Omental fat pad (tissue), 4 donors: ENCODE data around the gene TMC2. TPM values are rescaled to one million over a fixed set of nuclear protein-coding genes. Genes with fewer than 3 reads are reported as not detected.

Experiments used
- ATAC-seq: fragments of 150-250 bp; one replicate; pipeline ENCODE4 v1.9.1; 2016; ENCODE audit warnings: mild to moderate bottlenecking, moderate library complexity; ENCODE audit not compliant: low FRiP score
- DNase-seq: peaks from one replicate; pipeline ENCODE4 v3.0.0-alpha.2; 2019; ENCODE audit warnings: low spot score
- total RNA-seq, 4 donors: library from RNA; depleted of rRNA; stranded (reverse); fragments of >200 nt; gene quantifications; one replicate each; pipeline ENCODE4 v1.1.0, GENCODE V29; 2016
- TF ChIP-seq, protein P1 (sequence below), 3 donors: fragments of 450-650 bp; IDR thresholded peaks; one replicate each; pipeline ENCODE4 v1.5.1; 2016 to 2017; ENCODE audit warnings: antibody characterized with exemption in 3 of 3, mild to moderate bottlenecking in 3 of 3, moderate library complexity in 2 of 3

TMC2 gene
- total RNA-seq, 4 donors from 2014 or later: 0.32 to 0.88 (median 0.53) TPM

DNA sequence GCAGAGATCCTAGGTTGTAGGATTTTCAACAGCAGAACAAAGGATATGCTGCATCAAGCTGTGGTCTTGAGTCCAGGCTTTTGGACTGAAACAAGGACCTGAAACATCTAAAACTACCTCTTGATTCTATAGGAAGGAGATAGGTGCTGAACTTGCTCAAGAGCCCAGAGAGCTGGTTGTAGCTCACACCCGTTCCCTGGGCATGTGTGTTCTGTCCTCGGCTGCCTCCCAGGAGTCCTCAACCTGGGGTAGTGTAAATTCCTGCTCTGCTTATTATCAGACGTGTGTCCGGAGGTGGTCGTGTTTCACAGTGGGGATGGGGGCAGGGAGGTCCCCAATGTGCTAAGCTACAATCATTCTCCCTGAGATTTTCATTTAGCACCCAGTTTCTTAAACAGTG, 120.9 kb downstream of the TMC2 start:
- ATAC-seq (no peak), DNase-seq (no peak)
- TF ChIP-seq, protein P1, sequence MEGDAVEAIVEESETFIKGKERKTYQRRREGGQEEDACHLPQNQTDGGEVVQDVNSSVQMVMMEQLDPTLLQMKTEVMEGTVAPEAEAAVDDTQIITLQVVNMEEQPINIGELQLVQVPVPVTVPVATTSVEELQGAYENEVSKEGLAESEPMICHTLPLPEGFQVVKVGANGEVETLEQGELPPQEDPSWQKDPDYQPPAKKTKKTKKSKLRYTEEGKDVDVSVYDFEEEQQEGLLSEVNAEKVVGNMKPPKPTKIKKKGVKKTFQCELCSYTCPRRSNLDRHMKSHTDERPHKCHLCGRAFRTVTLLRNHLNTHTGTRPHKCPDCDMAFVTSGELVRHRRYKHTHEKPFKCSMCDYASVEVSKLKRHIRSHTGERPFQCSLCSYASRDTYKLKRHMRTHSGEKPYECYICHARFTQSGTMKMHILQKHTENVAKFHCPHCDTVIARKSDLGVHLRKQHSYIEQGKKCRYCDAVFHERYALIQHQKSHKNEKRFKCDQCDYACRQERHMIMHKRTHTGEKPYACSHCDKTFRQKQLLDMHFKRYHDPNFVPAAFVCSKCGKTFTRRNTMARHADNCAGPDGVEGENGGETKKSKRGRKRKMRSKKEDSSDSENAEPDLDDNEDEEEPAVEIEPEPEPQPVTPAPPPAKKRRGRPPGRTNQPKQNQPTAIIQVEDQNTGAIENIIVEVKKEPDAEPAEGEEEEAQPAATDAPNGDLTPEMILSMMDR (IDR thresholded peaks at IDR 0.05): no peak

DNA sequence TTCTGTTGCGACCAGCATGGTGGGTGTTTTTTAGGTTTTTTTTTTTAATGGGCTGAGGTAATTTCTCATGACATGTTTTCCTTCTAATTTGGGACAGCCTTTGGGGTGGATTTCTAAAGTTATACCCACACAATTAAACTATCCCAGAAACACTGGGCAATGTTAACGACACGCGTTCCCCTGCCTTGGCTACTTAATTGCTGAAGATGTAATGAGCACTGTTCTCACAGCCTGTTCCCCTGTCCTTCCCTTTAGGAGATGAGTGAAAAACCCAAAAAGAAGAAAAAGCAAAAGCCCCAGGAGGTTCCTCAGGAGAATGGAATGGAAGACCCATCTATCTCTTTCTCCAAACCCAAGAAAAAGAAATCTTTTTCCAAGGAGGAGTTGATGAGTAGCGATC, 121.3 kb downstream of the TMC2 start:
- TF ChIP-seq, protein P1 (IDR thresholded peaks at IDR 0.05): no peak
- DNase-seq: no peak
- ATAC-seq: no peak

DNA sequence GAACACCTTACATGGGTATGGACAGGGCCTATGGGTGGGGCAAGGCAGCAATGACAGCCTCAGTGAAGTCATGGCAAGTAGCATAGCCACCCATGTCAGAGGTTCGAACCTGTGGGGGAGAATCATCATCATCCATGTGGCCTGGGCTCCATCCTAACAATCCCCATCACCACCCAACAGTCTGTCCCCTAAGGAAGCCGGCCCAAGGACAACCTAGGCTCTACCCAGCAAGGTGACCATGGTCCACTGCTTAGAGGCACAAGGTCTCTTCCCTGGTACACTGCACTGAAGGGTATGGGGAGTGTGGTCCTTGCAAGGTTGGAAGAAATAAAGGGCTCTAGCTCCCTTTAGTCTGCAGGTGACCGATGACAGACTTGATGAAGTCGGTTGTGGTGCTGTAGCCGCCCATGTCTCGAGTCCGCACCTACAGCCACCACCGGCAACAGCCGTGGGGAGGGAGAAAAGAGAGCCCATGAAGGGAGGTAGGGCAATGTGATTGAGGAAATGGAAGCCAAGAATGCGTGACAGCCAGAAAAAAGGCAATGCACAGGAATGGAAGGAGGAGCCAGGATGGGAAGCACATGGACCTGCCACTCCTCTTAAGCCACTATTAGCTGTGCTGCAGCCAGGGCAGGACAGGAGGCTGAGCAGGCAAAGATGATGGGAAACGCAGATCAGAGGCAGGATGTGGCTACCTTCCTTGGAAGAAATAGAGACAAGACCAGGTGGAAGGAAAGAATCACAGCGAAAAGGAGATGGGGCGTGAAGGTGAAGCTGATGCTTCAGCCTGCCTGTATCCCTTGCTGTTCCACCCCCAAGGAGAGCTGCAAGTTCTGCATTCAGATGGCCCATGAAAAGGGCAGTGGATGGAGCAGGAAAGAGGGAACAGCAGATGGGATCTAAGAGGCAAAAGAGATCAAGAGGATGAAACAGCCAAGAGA, 122.3 kb downstream of the TMC2 start:
- DNase-seq (no peak), ATAC-seq (no peak)
- TF ChIP-seq, protein P1 (IDR thresholded peaks at IDR 0.05): no peak

DNA sequence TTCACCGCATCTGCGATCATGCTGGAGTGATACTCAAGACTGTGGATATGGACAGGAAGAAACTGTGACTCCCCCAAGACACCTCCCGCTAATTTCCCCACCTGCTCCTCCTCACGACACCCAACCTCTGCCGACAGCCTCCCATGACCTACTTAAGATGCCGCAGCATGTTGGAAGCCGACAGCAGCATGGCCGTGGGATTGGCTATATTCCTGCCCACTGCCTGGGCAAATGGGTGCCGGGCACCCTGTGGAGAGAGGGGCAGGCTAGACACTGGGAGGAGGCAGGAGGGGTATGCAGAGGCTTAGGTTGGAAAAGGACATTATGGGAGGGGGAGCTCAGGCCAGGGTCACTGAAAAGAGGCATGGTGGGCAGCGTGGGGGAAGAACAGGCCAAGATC, 123.2 kb downstream of the TMC2 start:
- DNase-seq (no peak), ATAC-seq (no peak)
- TF ChIP-seq, protein P1 (IDR thresholded peaks at IDR 0.05): no peak

DNA sequence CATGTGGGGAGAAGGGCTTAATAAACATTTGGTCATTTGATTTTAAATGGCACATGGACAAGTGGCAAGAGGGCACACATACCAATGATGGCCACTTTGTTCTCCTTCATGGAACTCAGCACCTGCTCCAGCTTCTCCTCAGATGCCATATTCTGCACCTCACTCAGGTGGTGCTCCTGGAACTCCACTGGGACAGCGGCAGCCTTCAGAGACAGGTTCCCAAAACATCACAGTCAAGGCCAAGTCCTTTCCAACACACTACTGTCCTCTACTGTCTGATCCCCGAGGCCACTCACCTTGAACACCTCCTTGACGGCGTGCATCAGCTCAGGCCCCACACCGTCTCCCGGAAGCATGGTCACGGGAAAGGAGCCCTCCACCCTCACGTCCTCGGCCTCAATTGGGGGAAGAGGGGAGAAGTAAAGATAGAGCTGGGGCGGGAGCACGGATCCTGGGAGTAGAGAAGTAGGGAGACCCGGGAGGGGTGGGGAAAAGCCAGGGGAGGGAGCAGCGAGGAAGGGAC, 127.1 kb downstream of the TMC2 start:
- DNase-seq (no peak), ATAC-seq (no peak)
- TF ChIP-seq, protein P1 (IDR thresholded peaks at IDR 0.05): no peak

DNA sequence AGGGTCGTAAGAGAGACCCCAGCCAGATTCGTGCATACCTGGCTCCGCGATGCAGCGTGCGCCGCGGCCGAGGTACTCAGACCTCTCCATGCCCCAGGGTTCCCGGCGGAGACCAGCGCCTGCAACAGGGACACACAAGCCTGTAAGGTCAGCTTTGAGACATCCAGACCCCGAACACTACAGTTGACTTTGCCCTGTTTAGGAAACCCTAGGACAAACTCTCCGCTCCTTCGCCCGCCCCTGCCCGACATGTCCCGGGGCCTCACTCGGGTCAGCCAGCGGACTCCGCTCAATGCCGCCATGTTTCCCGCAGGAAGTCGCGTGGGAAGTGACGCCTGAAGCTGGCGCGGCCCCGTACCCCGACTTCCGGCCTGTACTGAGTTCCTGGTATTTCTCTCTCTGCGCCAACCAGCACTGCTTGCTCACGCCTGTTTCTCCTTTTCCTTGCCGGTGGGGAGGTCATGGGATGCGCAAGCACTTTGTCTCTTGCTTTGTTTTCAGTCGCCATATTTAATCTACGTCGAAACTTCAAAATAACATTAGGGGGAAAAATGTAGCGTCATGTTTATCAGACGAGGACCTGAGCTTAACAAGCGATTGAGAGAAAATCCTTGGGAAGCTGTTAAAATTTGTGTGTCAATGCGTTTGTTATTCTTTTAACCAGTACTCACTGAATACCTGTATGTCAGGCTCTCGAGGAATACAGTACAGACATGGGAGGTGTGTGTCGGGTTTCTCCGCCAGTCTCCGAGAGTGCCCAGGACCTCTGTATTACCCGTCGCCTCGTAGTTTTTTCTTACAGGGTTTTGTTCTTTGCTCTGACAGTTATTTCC, 127.7 kb downstream of the TMC2 start, which contains the start of gene IDH3B:
TSS of gene IDH3B (minus strand) at position 330 of the 833 bp plus-strand sequence. CDS start at position 302, 28 bp downstream.
- TF ChIP-seq, protein P1 (IDR thresholded peaks at IDR 0.05): no peak
- DNase-seq (peak; percentile 88), ATAC-seq (peak; percentile 91)
